Measurements from ENCODE around the gene MARCKS.

GRCh38 chr6:113855500-113856374, 1.4 kb upstream of the MARCKS start:
- no peak for TF ChIP-seq CTCF (conservative IDR thresholded peaks at IDR 0.05)
- TF ChIP-seq EZH2 (IDR thresholded peaks at IDR 0.05; ENCODE audit: low read depth): no peak
